Testis (tissue), 2 donors: ENCODE data around the gene PLCB2.

Source experiments
- CTCF ChIP-seq, 3 experiments: fragments of 450-650 bp in 2 of 3; fragments of 200-600 bp in 1 of 3; sonication (generic) in 1 of 3; IDR thresholded peaks; one replicate each; pipeline ENCODE4 v1.5.1; 2016 to 2019; ENCODE audit warnings: antibody characterized with exemption in 3 of 3, mild to moderate bottlenecking in 2 of 3, moderate library complexity in 1 of 3
- POLR2A ChIP-seq: fragments of 450-650 bp; IDR thresholded peaks from one replicate; pipeline ENCODE4 v1.6.1; 2017; ENCODE audit warnings: antibody characterized with exemption, mild to moderate bottlenecking, moderate library complexity

- TF ChIP-seq CTCF (IDR thresholded peaks at IDR 0.05) (no peak), POLR2A (no peak)
These were observed 15.5 kb downstream of the PLCB2 start for GRCh38 chr15:40292246-40292645.
